AG09309 (cell line): ENCODE results near the gene DSP.

Source experiments
- DNase-seq: peaks from one replicate; pipeline ENCODE4 v3.0.0-alpha.2; 2010; ENCODE audit warnings: low read depth
- H3K4me3 ChIP-seq: 2 replicates; pipeline ENCODE4 v1.5.1; 2011; ENCODE audit warnings: mild to moderate bottlenecking, low read depth, low read length, moderate library complexity; ENCODE audit not compliant: control insufficient read depth
- TF ChIP-seq, protein P1 (sequence below): IDR thresholded peaks from 2 replicates; pipeline ENCODE4 v1.5.1; 2011; ENCODE audit warnings: mild to moderate bottlenecking, low read depth, low read length, inconsistent platforms; ENCODE audit not compliant: insufficient read depth, control insufficient read depth; ENCODE audit errors: missing control alignments

Gene DSP

DNA sequence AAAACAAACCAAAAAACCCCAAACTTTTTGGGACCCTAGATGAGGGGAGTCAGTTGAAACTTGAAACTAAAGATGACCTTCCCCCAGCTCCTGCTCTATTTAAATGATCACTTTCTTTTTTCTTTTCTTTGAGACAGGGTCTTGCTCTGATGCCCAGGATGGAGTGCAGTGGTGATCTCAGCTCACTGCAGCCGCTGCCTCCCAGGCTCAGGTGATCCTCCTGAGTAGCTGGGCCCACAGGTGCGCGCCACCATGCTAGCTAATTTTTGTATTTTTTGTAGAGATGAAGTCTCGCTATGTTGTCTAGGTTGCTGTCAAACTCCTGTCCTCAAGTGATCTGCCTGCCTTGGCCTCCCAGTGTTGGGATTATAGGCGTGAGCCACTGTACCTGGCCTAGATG is 7.3 kb upstream of the DSP start:
- TF ChIP-seq, protein P1, sequence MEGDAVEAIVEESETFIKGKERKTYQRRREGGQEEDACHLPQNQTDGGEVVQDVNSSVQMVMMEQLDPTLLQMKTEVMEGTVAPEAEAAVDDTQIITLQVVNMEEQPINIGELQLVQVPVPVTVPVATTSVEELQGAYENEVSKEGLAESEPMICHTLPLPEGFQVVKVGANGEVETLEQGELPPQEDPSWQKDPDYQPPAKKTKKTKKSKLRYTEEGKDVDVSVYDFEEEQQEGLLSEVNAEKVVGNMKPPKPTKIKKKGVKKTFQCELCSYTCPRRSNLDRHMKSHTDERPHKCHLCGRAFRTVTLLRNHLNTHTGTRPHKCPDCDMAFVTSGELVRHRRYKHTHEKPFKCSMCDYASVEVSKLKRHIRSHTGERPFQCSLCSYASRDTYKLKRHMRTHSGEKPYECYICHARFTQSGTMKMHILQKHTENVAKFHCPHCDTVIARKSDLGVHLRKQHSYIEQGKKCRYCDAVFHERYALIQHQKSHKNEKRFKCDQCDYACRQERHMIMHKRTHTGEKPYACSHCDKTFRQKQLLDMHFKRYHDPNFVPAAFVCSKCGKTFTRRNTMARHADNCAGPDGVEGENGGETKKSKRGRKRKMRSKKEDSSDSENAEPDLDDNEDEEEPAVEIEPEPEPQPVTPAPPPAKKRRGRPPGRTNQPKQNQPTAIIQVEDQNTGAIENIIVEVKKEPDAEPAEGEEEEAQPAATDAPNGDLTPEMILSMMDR = no peak
- DNase-seq = no peak
- no peak overlapping the region for H3K4me3 ChIP-seq

DNA sequence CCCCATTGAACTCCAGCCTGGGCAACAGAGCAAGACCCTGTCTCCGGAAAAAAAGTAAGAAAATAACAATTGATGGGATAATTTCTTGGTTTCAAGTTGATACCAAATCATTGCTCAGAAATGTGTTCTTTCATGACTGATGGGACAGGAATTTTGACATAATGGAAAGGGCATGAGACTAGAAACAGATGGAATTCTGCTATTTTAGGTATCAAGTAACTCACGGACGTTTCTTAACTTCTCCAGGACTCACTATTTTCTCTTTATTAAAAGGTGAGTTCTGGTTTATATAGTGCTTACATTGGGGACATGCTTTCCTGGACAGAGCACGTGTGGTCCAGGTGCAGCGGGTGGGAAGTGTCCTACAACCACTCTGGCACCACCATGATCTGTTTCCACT is 6.0 kb upstream of the DSP start:
- TF ChIP-seq, protein P1 = no peak
- H3K4me3 ChIP-seq = no peak overlapping the region
- peak; percentile 43 for DNase-seq

DNA sequence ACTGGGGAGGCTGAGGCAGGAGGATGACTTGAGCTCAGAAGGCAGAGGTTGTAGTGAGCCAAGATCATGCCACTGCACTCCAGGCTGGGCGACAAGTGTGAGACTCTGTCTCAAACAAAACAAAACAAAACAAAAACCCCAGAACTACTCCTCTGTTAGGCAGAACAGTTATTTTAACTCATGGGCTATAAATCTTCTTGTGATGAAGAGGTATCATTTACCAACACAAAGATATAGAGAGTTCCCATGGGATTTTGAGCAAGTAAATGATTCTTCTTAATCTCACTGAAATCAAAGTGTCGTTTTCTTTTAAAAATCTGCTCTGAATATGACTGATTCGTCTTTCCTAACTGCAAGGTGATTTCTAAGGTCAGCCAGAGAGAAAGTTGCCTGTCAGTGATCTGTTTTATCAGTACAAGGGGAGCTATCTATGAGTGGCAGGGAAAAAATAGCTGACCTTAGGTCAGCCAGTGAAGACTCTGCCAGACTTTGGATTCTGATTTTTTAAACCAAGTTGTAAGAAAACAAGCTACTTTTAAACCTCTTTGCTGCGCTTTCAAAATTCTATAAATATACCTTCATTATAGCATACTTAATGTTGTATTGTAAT is 3.8 kb upstream of the DSP start:
- no peak for DNase-seq
- TF ChIP-seq, protein P1 = no peak
- no peak overlapping the region for H3K4me3 ChIP-seq

DNA sequence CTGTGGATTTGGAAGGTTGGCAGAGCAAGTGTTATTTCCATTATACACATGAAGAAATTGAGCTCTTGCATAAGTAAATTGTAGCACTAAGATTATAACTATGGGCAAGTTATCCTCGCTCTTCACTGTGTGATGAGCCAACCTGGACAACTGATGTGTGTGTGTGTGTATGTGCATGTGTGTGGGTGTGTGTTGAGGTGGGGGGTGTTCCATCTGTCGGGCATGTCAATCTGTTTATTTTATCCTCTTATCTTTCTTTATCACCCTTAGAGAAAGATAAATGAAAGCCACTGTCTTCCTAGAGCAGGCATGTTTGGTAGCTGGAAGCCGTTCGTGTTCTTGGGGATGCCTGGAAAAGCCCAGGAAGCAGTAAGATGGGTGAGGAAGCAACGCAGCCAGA is 3.0 kb upstream of the DSP start:
- H3K4me3 ChIP-seq = no peak overlapping the region
- TF ChIP-seq, protein P1 = no peak
- no peak for DNase-seq

DNA sequence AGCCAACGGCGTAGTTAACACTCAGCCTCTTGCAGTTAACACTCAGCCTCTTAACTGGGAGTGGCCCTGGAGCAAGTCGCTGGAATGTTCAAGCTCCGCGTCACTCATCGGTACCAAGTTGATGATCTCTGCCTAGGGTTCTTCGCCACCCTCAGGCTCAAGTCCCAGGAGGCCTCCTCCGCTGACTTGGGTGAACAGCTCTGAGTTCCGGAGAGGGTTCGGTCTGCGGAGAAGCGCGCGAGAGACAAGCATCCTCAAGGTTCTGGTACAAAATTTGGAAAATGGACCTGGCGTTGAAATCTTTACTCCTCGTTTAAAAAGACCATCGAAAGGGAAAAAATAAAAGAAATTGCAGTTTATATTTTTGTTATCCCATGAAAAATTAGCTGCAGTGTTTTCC is 876 bp upstream of the DSP start:
- no peak for DNase-seq
- TF ChIP-seq, protein P1 = no peak
- peak overlapping the region; percentile 78 for H3K4me3 ChIP-seq

DNA sequence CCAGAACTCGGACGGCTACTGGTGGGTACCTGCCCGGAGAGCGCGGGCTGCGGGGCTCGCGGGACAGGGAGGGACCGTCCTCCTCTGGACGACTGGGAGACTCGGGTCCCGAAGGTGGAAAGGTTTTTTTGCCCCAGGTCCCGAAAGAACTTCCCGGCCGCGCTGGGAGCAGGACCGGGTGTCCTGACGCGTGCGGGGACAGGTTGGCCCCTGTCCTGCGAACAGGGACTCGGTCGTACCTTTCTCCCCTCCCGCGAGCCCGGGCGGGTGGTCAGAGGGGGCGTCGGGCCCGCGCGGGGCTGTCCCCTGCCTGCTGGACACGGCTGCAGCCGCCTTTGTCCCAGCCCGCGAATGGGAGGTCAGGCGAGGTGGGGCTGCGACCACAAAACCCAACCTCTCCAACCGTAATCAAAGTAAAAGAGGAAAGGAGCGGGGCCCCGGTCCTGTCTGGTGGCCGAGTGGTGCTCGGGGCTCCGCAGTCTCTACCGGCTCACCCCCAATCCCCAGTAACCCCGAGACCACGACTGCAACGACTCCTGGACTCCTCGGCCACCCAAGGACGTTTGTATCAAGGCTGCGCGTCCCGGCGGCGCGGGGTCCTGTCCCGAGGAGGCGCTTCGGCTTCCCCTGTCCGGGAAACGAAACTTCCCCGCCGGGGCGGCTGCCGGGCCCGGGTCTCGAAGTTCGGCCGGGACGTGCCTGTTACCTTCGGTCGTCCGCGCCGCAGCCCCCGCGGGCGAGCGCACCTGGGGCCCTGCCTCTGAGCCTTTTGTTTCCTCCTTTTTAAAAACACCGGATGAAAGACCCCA is 798 bp downstream of the DSP start:
- peak overlapping the region; percentile 78 for H3K4me3 ChIP-seq

More for the DNA sequence above, 798 bp downstream of the DSP start:
- DNase-seq = no peak
- TF ChIP-seq, protein P1 = no peak
